Hematopoietic multipotent progenitor cell treated with erythropoietin and hydrocortisone succinate and interleukin-3 and kit ligand, for 15 days (in vitro differentiated cells): ENCODE data around the gene USP24.

Experiments
- DNase-seq: peaks from one replicate; pipeline ENCODE4 v3.0.0-alpha.2; 2015; ENCODE audit warnings: low spot score

USP24 gene

GRCh38 chr1:55067914-55068313 lies 147.2 kb downstream of the USP24 start:
- DNase-seq = no peak

GRCh38 chr1:55067022-55067778 lies 148.0 kb downstream of the USP24 start:
- no peak for DNase-seq

GRCh38 chr1:55065648-55066047 lies 149.5 kb downstream of the USP24 start:
- no peak for DNase-seq

GRCh38 chr1:55064861-55065263 lies 150.3 kb downstream of the USP24 start:
- no peak for DNase-seq

- DNase-seq = no peak
Observed at GRCh38 chr1:55064071-55064581, 151.0 kb downstream of the USP24 start.

- DNase-seq = no peak
Observed at GRCh38 chr1:55063577-55063942, 151.6 kb downstream of the USP24 start.

- no peak for DNase-seq
Observed at GRCh38 chr1:55062801-55063576, 152.2 kb downstream of the USP24 start.

GRCh38 chr1:55061706-55062321 lies 153.3 kb downstream of the USP24 start:
- no peak for DNase-seq

- no peak for DNase-seq
Observed at GRCh38 chr1:55061000-55061705, 154.0 kb downstream of the USP24 start.

GRCh38 chr1:55060133-55060999 lies 154.8 kb downstream of the USP24 start:
- no peak for DNase-seq

GRCh38 chr1:55059302-55060132 lies 155.6 kb downstream of the USP24 start:
- DNase-seq = no peak

- no peak for DNase-seq
Observed at GRCh38 chr1:55057956-55058298, 157.2 kb downstream of the USP24 start.

- no peak for DNase-seq
Observed at GRCh38 chr1:55057270-55057955, 157.8 kb downstream of the USP24 start.

GRCh38 chr1:55056632-55056992 lies 158.6 kb downstream of the USP24 start:
- no peak for DNase-seq

- DNase-seq = no peak
Observed at GRCh38 chr1:55055951-55056631, 159.1 kb downstream of the USP24 start.

- no peak for DNase-seq
Observed at GRCh38 chr1:55055084-55055882, 159.9 kb downstream of the USP24 start.

- no peak for DNase-seq
Observed at GRCh38 chr1:55054396-55054795, 160.8 kb downstream of the USP24 start.

GRCh38 chr1:55053265-55053954 lies 161.8 kb downstream of the USP24 start:
- no peak for DNase-seq
